SK-N-SH (cell line): ENCODE data around the gene PDS5B.

Source experiments
- CHD2 ChIP-seq: fragments of 150-350 bp; IDR thresholded peaks from 2 replicates; pipeline ENCODE4 v1.6.1; 2018; ENCODE audit warnings: low read length; ENCODE audit not compliant: partially characterized antibody
- CTCF ChIP-seq: fragments of 200-600 bp; sonication (generic); IDR thresholded peaks from 2 replicates; pipeline ENCODE4 v1.6.1; 2017; ENCODE audit warnings: antibody characterized with exemption, mild to moderate bottlenecking, moderate library complexity
- EP300 ChIP-seq, 2 experiments: IDR thresholded peaks; 2 replicates each; pipeline versions ENCODE4 v1.4.0 to v1.6.1; 2012; ENCODE audit warnings: borderline replicate concordance in 1 of 2, low read depth in 1 of 2, low read length in 1 of 2
- MEF2A ChIP-seq: IDR thresholded peaks from 2 replicates; pipeline ENCODE4 v1.4.0; 2012; ENCODE audit warnings: low read depth, borderline replicate concordance

DNA sequence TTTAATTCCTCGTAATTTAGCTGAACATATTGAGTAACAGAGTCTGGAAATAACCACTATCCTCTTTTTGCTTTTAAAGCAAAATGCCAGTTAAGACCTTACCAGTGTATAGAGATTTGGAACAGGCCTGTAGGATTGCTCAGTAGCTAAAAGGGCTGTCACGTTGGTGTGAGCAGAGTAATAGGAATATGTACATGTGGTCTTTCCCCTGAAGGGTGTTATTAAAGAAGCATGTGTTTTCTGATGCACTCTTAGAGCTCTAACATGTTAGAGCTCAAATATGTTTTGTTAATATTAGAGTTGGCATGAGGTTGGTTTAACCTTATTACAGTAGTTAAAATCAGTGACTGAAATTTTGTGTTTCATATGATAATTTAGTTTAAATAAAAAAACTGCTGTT, 172.9 kb downstream of the PDS5B start:
- TF ChIP-seq EP300 (IDR thresholded peaks at IDR 0.05; ENCODE audit: borderline replicate concordance in 1 of 2, low read depth in 1 of 2, low read length in 1 of 2): peak in 1 of 2 experiments; percentile 33; a peak in 1 of 4 replicates
- no peak for TF ChIP-seq CTCF
- TF ChIP-seq CHD2: no peak
- TF ChIP-seq MEF2A: no peak
